ENCODE results near the gene ACE.

The ACE gene

GRCh38 chr17:63528183-63528582 lies 51.3 kb downstream of the ACE start:
- Mint-ChIP-seq H3K4me3 (no peak overlapping the region), H3K27me3 (ENCODE audit: low read depth) (peaks cover 36% of the 10 kb centered on the region), H3K27ac (no peak overlapping the region)

DNA sequence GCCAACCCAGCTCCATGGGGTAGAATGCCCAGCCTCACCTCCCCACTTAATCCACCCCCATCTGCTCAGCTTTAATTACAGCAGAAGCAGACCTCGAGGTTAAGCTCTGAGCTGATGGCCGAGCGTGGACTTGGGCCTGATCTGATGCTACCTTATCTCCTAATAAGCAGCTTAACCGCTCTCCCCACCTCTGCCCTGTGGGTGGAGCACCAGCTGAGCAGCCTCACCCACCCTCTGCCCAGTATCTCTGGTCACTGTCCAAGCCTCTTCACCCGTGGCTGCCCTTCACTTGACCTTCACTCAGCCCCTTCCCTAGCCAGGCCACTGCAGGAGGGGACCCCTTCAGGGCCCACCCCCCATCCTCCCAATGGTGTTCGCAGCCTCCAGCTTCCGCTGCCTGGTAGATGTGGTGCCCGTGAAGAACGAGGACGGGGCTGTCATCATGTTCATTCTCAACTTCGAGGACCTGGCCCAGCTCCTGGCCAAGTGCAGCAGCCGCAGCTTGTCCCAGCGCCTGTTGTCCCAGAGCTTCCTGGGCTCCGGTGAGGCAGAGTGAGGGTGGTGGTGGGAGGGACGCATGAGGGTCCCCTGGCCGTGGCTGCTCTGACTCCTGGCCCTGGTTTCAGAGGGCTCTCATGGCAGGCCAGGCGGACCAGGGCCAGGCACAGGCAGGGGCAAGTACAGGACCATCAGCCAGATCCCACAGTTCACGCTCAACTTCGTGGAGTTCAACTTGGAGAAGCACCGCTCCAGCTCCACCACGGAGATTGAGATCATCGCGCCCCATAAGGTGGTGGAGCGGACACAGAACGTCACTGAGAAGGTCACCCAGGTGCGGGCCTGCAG lies 53.1 kb downstream of the ACE start:
- TF ChIP-seq, protein P1, sequence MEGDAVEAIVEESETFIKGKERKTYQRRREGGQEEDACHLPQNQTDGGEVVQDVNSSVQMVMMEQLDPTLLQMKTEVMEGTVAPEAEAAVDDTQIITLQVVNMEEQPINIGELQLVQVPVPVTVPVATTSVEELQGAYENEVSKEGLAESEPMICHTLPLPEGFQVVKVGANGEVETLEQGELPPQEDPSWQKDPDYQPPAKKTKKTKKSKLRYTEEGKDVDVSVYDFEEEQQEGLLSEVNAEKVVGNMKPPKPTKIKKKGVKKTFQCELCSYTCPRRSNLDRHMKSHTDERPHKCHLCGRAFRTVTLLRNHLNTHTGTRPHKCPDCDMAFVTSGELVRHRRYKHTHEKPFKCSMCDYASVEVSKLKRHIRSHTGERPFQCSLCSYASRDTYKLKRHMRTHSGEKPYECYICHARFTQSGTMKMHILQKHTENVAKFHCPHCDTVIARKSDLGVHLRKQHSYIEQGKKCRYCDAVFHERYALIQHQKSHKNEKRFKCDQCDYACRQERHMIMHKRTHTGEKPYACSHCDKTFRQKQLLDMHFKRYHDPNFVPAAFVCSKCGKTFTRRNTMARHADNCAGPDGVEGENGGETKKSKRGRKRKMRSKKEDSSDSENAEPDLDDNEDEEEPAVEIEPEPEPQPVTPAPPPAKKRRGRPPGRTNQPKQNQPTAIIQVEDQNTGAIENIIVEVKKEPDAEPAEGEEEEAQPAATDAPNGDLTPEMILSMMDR (IDR thresholded peaks at IDR 0.05; ENCODE audit: unreplicated experiment in 3 of 3) = no peak
- no peaks in the 10 kb centered on the region for H3K36me3 Mint-ChIP-seq (ENCODE audit: low read depth)
- H3K4me1 Mint-ChIP-seq = no peaks in the 10 kb centered on the region
- no peak overlapping the region for H3K27ac Mint-ChIP-seq
- no peak overlapping the region for H3K4me3 Mint-ChIP-seq
- H3K27me3 Mint-ChIP-seq (ENCODE audit: low read depth) = peaks cover 25% of the 10 kb centered on the region
- no peaks in the 10 kb centered on the region for H3K9me3 Mint-ChIP-seq

More at GRCh38 chr17:63528183-63528582, 51.3 kb downstream of the ACE start:
- H3K4me1 Mint-ChIP-seq = no peaks in the 10 kb centered on the region
- H3K36me3 Mint-ChIP-seq (ENCODE audit: low read depth) = no peaks in the 10 kb centered on the region
- no peaks in the 10 kb centered on the region for H3K9me3 Mint-ChIP-seq
- TF ChIP-seq, protein P1 (IDR thresholded peaks at IDR 0.05; ENCODE audit: unreplicated experiment in 3 of 3) = no peak

DNA sequence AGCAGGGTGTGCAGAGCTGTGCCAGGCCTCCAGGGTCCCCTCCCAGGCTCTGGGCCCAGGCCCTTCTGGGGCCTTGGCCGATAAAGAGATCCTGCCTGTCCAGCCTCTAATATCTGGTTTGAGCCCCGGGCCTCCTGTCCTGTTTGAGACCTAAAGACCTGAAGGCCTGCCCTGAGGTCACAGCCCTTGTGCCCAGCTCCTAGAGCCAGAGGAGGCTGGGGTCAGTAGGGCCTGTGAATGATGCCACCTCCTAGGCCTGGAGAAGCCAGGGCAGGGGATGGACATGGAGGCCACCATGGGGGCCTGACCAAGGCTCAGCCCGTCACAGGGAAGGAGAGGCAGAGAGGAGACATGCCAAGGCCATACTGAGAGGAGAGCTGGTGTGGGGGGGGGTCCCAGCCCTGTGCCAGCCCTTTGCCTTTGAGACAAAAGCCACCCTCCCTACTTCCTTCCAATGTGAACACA lies 53.7 kb downstream of the ACE start:
- no peaks in the 10 kb centered on the region for H3K36me3 Mint-ChIP-seq (ENCODE audit: low read depth)
- H3K27ac Mint-ChIP-seq = no peak overlapping the region
- peaks cover 19% of the 10 kb centered on the region for H3K27me3 Mint-ChIP-seq (ENCODE audit: low read depth)
- H3K9me3 Mint-ChIP-seq = no peaks in the 10 kb centered on the region
- TF ChIP-seq, protein P1 (IDR thresholded peaks at IDR 0.05; ENCODE audit: unreplicated experiment in 3 of 3) = no peak
- no peak overlapping the region for H3K4me3 Mint-ChIP-seq
- H3K4me1 Mint-ChIP-seq = no peaks in the 10 kb centered on the region

GRCh38 chr17:63531022-63531965 lies 54.4 kb downstream of the ACE start:
- no peak overlapping the region for H3K27ac Mint-ChIP-seq
- H3K4me1 Mint-ChIP-seq = no peaks in the 10 kb centered on the region
- no peak overlapping the region for H3K4me3 Mint-ChIP-seq
- H3K36me3 Mint-ChIP-seq (ENCODE audit: low read depth) = no peaks in the 10 kb centered on the region
- TF ChIP-seq, protein P1 (IDR thresholded peaks at IDR 0.05; ENCODE audit: unreplicated experiment in 3 of 3) = no peak
- H3K9me3 Mint-ChIP-seq = no peaks in the 10 kb centered on the region
- H3K27me3 Mint-ChIP-seq (ENCODE audit: low read depth) = peaks cover 13% of the 10 kb centered on the region

- peaks cover 14% of the 10 kb centered on the region for H3K27me3 Mint-ChIP-seq (ENCODE audit: low read depth)
Measured at GRCh38 chr17:63533433-63534077, 56.7 kb downstream of the ACE start.

More at GRCh38 chr17:63533433-63534077, 56.7 kb downstream of the ACE start:
- Mint-ChIP-seq H3K4me1 (no peaks in the 10 kb centered on the region), H3K9me3 (no peaks in the 10 kb centered on the region), H3K36me3 (ENCODE audit: low read depth) (no peaks in the 10 kb centered on the region), H3K27ac (no peak overlapping the region), H3K4me3 (no peak overlapping the region)
- TF ChIP-seq, protein P1 (IDR thresholded peaks at IDR 0.05; ENCODE audit: unreplicated experiment in 3 of 3) = no peak
